ENCODE measurements around the gene CDYL2.

CDYL2 gene

GRCh38 chr16:80704751-80705505 lies 99.5 kb downstream of the CDYL2 start:
- no peak for DNase-seq (ENCODE audit: low read depth)

- no peak for DNase-seq (ENCODE audit: low read depth)
Measured at GRCh38 chr16:80703131-80704071, 101.0 kb downstream of the CDYL2 start.

- DNase-seq (ENCODE audit: low read depth) = no peak
Measured at GRCh38 chr16:80702696-80703095, 101.7 kb downstream of the CDYL2 start.

GRCh38 chr16:80700558-80700957 lies 103.8 kb downstream of the CDYL2 start:
- no peak for DNase-seq (ENCODE audit: low read depth)

- DNase-seq (ENCODE audit: low read depth) = no peak
Measured at GRCh38 chr16:80695020-80695419, 109.4 kb downstream of the CDYL2 start.

GRCh38 chr16:80693553-80693952 lies 110.8 kb downstream of the CDYL2 start:
- no peak for DNase-seq (ENCODE audit: low read depth)

- DNase-seq (ENCODE audit: low read depth) = no peak
Measured at GRCh38 chr16:80692270-80692669, 112.1 kb downstream of the CDYL2 start.

GRCh38 chr16:80691111-80691741 lies 113.2 kb downstream of the CDYL2 start:
- DNase-seq (ENCODE audit: low read depth) = no peak

- no peak for DNase-seq (ENCODE audit: low read depth)
Measured at GRCh38 chr16:80689487-80689886, 114.9 kb downstream of the CDYL2 start.

- DNase-seq (ENCODE audit: low read depth) = no peak
Measured at GRCh38 chr16:80687606-80688005, 116.8 kb downstream of the CDYL2 start.

GRCh38 chr16:80684906-80685305 lies 119.5 kb downstream of the CDYL2 start:
- DNase-seq (ENCODE audit: low read depth) = no peak

GRCh38 chr16:80684136-80684765 lies 120.1 kb downstream of the CDYL2 start:
- no peak for DNase-seq (ENCODE audit: low read depth)

GRCh38 chr16:80683646-80684045 lies 120.8 kb downstream of the CDYL2 start:
- no peak for DNase-seq (ENCODE audit: low read depth)

- DNase-seq (ENCODE audit: low read depth) = no peak
Measured at GRCh38 chr16:80682421-80683070, 121.9 kb downstream of the CDYL2 start.

- no peak for DNase-seq (ENCODE audit: low read depth)
Measured at GRCh38 chr16:80681436-80681835, 123.0 kb downstream of the CDYL2 start.

- DNase-seq (ENCODE audit: low read depth) = no peak
Measured at GRCh38 chr16:80680839-80681238, 123.6 kb downstream of the CDYL2 start.

- DNase-seq (ENCODE audit: low read depth) = no peak
Measured at GRCh38 chr16:80680046-80680445, 124.4 kb downstream of the CDYL2 start.

GRCh38 chr16:80674884-80675283 lies 129.5 kb downstream of the CDYL2 start:
- no peak for DNase-seq (ENCODE audit: low read depth)

- DNase-seq (ENCODE audit: low read depth) = no peak
Measured at GRCh38 chr16:80672379-80672778, 132.0 kb downstream of the CDYL2 start.

- no peak for DNase-seq (ENCODE audit: low read depth)
Measured at GRCh38 chr16:80671281-80671849, 133.0 kb downstream of the CDYL2 start.

GRCh38 chr16:80670170-80670865 lies 134.1 kb downstream of the CDYL2 start:
- no peak for DNase-seq (ENCODE audit: low read depth)

All from fibroblast of the conjunctiva (primary cell).